GM12878 (cell line): ENCODE measurements around the gene P4HA1. TPM values are rescaled to one million over a fixed set of nuclear protein-coding genes. Genes with fewer than 3 reads are reported as not detected.

Experiments used
- ATAC-seq: fragments of 200-7000 bp; cut with Tn5 transposase; 3 replicates; pipeline ENCODE4 v1.9.1; 2020; ENCODE audit warnings: mild to moderate bottlenecking, moderate library complexity
- BruUV-seq: library from RNA; stranded (reverse); fragments of 400-500 nt; replicated peaks from 2 replicates; lab custom pipeline; 2021; lab: Mats Ljungman, UMichigan
- CTCF ChIA-PET: fragments of 300-600 bp; sonication (Branson Sonifier 250); formaldehyde crosslinking; extraction: SDS; loops from one replicate; lab custom pipeline; 2021; ENCODE audit warnings: inconsistent platforms; lab: Yijun Ruan, JAX
- POLR2A ChIA-PET: fragments of 350-600 bp; formaldehyde crosslinking; extraction: SDS; loops from one replicate; lab custom pipeline; 2021; ENCODE audit warnings: inconsistent platforms; lab: Charles Lee
- RAD21 ChIA-PET: fragments of 300-600 bp; sonication (Branson Sonifier 250); formaldehyde crosslinking; loops from one replicate; lab custom pipeline; 2023; ENCODE audit warnings: antibody characterized with exemption; ENCODE audit not compliant: unreplicated experiment; lab: Charles Lee
- SMC1A ChIA-PET: fragments of 300-600 bp; sonication (Branson Sonifier 250); formaldehyde crosslinking; loops from one replicate; lab custom pipeline; 2023; ENCODE audit not compliant: unreplicated experiment, uncharacterized antibody; lab: Charles Lee
- DNase-seq: peaks from one replicate; pipeline ENCODE4 v3.0.0-alpha.2; 2011; ENCODE audit warnings: low read depth, low spot score
- FAIRE-seq: peaks from 3 replicates; lab custom pipeline; 2011; peaks lifted over from hg19 to GRCh38; lab: Jason Lieb, UNC
- H2AFZ ChIP-seq: 2 replicates; pipeline ENCODE4 v1.6.0; 2011; ENCODE audit warnings: low read depth, low read length, control low read depth; ENCODE audit not compliant: control insufficient read depth
- H3K27ac ChIP-seq: 2 replicates; pipeline ENCODE4 v1.5.1; 2011; ENCODE audit warnings: control low read depth; ENCODE audit not compliant: control insufficient read depth, insufficient read depth
- H3K27me3 ChIP-seq, 2 experiments: replicated peaks in 1 of 2; 2 replicates each; pipeline versions ENCODE4 v1.6.0 to v1.6.1; 2011; ENCODE audit warnings: low read length in 1 of 2; ENCODE audit not compliant: control insufficient read depth in 2 of 2, insufficient read depth in 2 of 2
- H3K36me3 ChIP-seq, 2 experiments: 2 replicates each; pipeline ENCODE4 v1.5.1; 2011; ENCODE audit warnings: low read length in 1 of 2; ENCODE audit not compliant: control insufficient read depth in 2 of 2, insufficient read depth in 2 of 2
- H3K4me1 ChIP-seq: 2 replicates; pipeline ENCODE4 v1.6.1; 2011; ENCODE audit warnings: mild to moderate bottlenecking, low read length, moderate library complexity, mixed read lengths; ENCODE audit not compliant: control insufficient read depth, insufficient read depth
- H3K4me2 ChIP-seq: 2 replicates; pipeline ENCODE4 v1.6.0; 2011; ENCODE audit warnings: control low read depth; ENCODE audit not compliant: control insufficient read depth, insufficient read depth
- H3K4me3 ChIP-seq: fragments of 200-600 bp; sonication (generic); 2 replicates; pipeline ENCODE4 v1.5.1; 2016
- H3K79me2 ChIP-seq: 2 replicates; pipeline ENCODE4 v1.6.0; 2011; ENCODE audit warnings: low read length; ENCODE audit not compliant: control insufficient read depth, insufficient read depth
- H3K9ac ChIP-seq: 2 replicates; pipeline ENCODE4 v1.8.0; 2011; ENCODE audit warnings: low read length, control low read depth, mixed read lengths; ENCODE audit not compliant: control insufficient read depth, insufficient read depth
- H3K9me3 ChIP-seq: replicated peaks from 3 replicates; pipeline ENCODE4 v1.5.1; 2011; ENCODE audit warnings: mild to moderate bottlenecking, low read length; ENCODE audit not compliant: control insufficient read depth, insufficient read depth
- H4K20me1 ChIP-seq: 2 replicates; pipeline ENCODE4 v1.6.0; 2011; ENCODE audit not compliant: control insufficient read depth, insufficient read depth
- BACH1 ChIP-seq: fragments of 450-650 bp; IDR thresholded peaks from 2 replicates; pipeline ENCODE4 v1.6.1; 2017; ENCODE audit warnings: mild to moderate bottlenecking, borderline replicate concordance
- BRCA1 ChIP-seq: IDR thresholded peaks from 2 replicates; pipeline ENCODE4 v1.6.1; 2011; ENCODE audit warnings: low read depth, low read length, improper control_type of control experiment
- CBFB ChIP-seq: IDR thresholded peaks from 2 replicates; pipeline ENCODE4 v1.6.1; 2016; ENCODE audit warnings: antibody characterized with exemption, low read depth
- CREB1 ChIP-seq: IDR thresholded peaks from 2 replicates; pipeline ENCODE4 v1.6.1; 2012; ENCODE audit warnings: low read depth, mild to moderate bottlenecking, inconsistent platforms
- IRF4 ChIP-seq: IDR thresholded peaks from 2 replicates; pipeline ENCODE4 v1.6.1; 2011; ENCODE audit warnings: low read depth, low read length
- PML ChIP-seq: IDR thresholded peaks from 2 replicates; pipeline ENCODE4 v1.6.1; 2012; ENCODE audit warnings: low read length, inconsistent platforms
- POU2F2 ChIP-seq: IDR thresholded peaks from 3 replicates; pipeline ENCODE4 v1.6.1; 2011; ENCODE audit warnings: low read depth, mild to moderate bottlenecking, low read length, borderline replicate concordance
- RAD51 ChIP-seq: fragments of 450-650 bp; IDR thresholded peaks from 2 replicates; pipeline ENCODE4 v1.6.1; 2016; ENCODE audit warnings: moderate library complexity, mild to moderate bottlenecking, inconsistent platforms
- SMAD5 ChIP-seq: IDR thresholded peaks from 2 replicates; pipeline ENCODE4 v1.6.1; 2016; ENCODE audit warnings: antibody characterized with exemption, low read depth
- SMC3 ChIP-seq: IDR thresholded peaks from 2 replicates; pipeline ENCODE4 v1.6.1; 2011; ENCODE audit warnings: low read length, improper control_type of control experiment, borderline replicate concordance
- SREBF1 ChIP-seq: IDR thresholded peaks from 2 replicates; pipeline ENCODE4 v1.6.1; 2012; ENCODE audit warnings: mild to moderate bottlenecking, low read length
- TARDBP ChIP-seq: IDR thresholded peaks from 2 replicates; pipeline ENCODE4 v1.6.1; 2016; ENCODE audit warnings: borderline replicate concordance
- ZNF207 ChIP-seq: fragments of 450-650 bp; IDR thresholded peaks from 2 replicates; pipeline ENCODE4 v1.6.1; 2014; ENCODE audit warnings: antibody characterized with exemption, mild to moderate bottlenecking, borderline replicate concordance
- WGBS: methylation state at CpG from one replicate; pipeline ENCODE4 v1.1.6; 2016; ENCODE audit warnings: low lambda C conversion rate; ENCODE audit not compliant: insufficient replicate concordance, insufficient coverage; ENCODE audit errors: missing lambda C conversion rate; 5-methylcytosine and 5-hydroxymethylcytosine counted together
- in situ Hi-C: fragments of 300-500 bp; cut with MboI; formaldehyde crosslinking; loops from 9 replicates; pipeline ENCODE4 v1.14.3; 2018; ENCODE audit warnings: mixed read lengths
- intact Hi-C: fragments of 100-400 bp; cut with micrococcal nuclease; formaldehyde crosslinking; loops from one replicate; pipeline ENCODE4 v1.14.2; 2022; ENCODE audit not compliant: unreplicated experiment
- polyA plus RNA-seq, 11 experiments: library from polyadenylated mRNA; depleted of rRNA in 4 of 11; unstranded in 6 of 11; stranded (reverse) in 5 of 11; fragments of >200 nt; fragmentation: Nextera tagmentation in 4 of 11; fragmentation: Illumina TruSeq in 1 of 11; extraction: Ambion mirVana in 4 of 11; extraction: Trizol in 1 of 11; gene quantifications; 1 replicate in 1 of 11; 2 replicates in 10 of 11; pipeline versions ENCODE4 v1.2.1 to v1.2.3, GENCODE V29; 2011 to 2016; ENCODE audit warnings: inconsistent platforms in 2 of 11, missing spikeins in 2 of 11, low read depth in 1 of 11
- total RNA-seq, 4 experiments: library from RNA; depleted of rRNA in 3 of 4; stranded (reverse); fragments of >200 nt in 3 of 4; fragmentation: Illumina TruSeq in 1 of 4; extraction: Trizol in 1 of 4; gene quantifications; 2 replicates each; pipeline versions ENCODE4 v1.2.1 to v1.2.3, GENCODE V29; 2013 to 2021
- TF ChIP-seq, protein P1 (sequence below): IDR thresholded peaks from 2 replicates; pipeline ENCODE4 v1.6.1; 2011; ENCODE audit warnings: mild to moderate bottlenecking, low read depth, low read length, moderate library complexity; ENCODE audit not compliant: insufficient replicate concordance
- TF ChIP-seq, protein P2 (sequence below): IDR thresholded peaks from 2 replicates; pipeline ENCODE4 v1.6.1; 2012; ENCODE audit warnings: low read depth, low read length, improper control_type of control experiment

P4HA1 gene
- total and polyA plus RNA-seq, 10 of the 15 experiments (the other 5 are each of a cell fraction or from before 2014, with no cell fraction given), result 15.0 to 160 (median 24.1) TPM

DNA sequence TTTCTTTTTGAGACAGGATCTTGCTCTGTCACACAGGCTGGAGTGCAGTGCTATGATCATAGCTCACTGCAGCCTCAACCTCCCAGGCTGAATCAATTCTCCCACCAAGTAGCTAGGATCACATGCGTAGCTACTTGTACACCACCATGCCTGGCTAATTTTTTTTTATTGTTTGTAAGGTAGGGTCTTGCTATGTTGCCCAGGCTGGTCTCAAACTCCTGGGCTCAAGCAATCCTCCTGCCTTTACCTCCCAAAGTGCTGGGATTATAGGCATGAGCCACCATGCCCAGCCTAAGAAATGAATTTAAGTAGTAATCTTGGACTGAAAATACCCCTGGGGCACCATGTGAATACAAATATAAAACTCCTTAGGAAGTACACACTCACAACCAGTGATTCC is 19.4 kb upstream of the P4HA1 start:
- DNase-seq (no peak), ATAC-seq (no peak), FAIRE-seq (no peak)
- Histone ChIP-seq H3K4me3 (no peak overlapping the region), H3K36me3 (peaks cover 0 to 4% of the 10 kb centered on the region in 2 experiments; a peak in 1 of 4 replicates), H3K4me1 (peaks cover 20% of the 10 kb centered on the region), H2AFZ (no peak overlapping the region), H3K9ac (no peak overlapping the region), H4K20me1 (no peaks in the 10 kb centered on the region), H3K9me3 (no peaks in the 10 kb centered on the region), H3K4me2 (no peak overlapping the region), H3K27me3 (no peaks in the 10 kb centered on the region), H3K27ac (no peak overlapping the region), H3K79me2 (no peaks in the 10 kb centered on the region)
- ChIA-PET POLR2A (interaction anchor here (0.6 to 4.5 kb wide), 2 partner anchors 20 to 29 kb away, joined by 4 to 37 read pairs; partner anchors contain the start of gene P4HA1), RAD21 (no interaction called here), CTCF (interaction anchor here (1.1 kb wide), 1 partner anchor 43 kb away, joined by 5 read pairs; no protein-coding TSS in a partner anchor), SMC1A (interaction anchor here (3.4 kb wide), 1 partner anchor 20 kb away, joined by 12 read pairs; the partner anchor contains the start of gene P4HA1)
- WGBS, result 100% methylated on average over 1 of the region's 1 CpG
- no TSS peak for BruUV-seq
- intact Hi-C loops, result no loop called here
- in situ Hi-C loops, result no loop called here
- TF ChIP-seq PML (no peak), SMC3 (no peak), CBFB (no peak), BACH1 (no peak), SREBF1 (no peak), POU2F2 (no peak), IRF4 (no peak), CREB1 (no peak), ZNF207 (no peak), SMAD5 (no peak), RAD51 (no peak), TARDBP (no peak), BRCA1 (no peak)
- TF ChIP-seq, protein P1, sequence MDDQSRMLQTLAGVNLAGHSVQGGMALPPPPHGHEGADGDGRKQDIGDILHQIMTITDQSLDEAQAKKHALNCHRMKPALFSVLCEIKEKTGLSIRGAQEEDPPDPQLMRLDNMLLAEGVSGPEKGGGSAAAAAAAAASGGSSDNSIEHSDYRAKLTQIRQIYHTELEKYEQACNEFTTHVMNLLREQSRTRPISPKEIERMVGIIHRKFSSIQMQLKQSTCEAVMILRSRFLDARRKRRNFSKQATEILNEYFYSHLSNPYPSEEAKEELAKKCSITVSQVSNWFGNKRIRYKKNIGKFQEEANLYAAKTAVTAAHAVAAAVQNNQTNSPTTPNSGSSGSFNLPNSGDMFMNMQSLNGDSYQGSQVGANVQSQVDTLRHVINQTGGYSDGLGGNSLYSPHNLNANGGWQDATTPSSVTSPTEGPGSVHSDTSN, result no peak
- TF ChIP-seq, protein P2, sequence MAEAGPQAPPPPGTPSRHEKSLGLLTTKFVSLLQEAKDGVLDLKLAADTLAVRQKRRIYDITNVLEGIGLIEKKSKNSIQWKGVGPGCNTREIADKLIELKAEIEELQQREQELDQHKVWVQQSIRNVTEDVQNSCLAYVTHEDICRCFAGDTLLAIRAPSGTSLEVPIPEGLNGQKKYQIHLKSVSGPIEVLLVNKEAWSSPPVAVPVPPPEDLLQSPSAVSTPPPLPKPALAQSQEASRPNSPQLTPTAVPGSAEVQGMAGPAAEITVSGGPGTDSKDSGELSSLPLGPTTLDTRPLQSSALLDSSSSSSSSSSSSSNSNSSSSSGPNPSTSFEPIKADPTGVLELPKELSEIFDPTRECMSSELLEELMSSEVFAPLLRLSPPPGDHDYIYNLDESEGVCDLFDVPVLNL, result no peak
